ENCODE results near the gene KANK2. TPM values are rescaled to one million over a fixed set of nuclear protein-coding genes. Genes with fewer than 3 reads are reported as not detected.

The KANK2 gene
- total and polyA plus RNA-seq, 2 of the 13 experiments (the other 11 are each of a cell fraction or from before 2014, with no cell fraction given), result 5.7 to 12.9 TPM

DNA sequence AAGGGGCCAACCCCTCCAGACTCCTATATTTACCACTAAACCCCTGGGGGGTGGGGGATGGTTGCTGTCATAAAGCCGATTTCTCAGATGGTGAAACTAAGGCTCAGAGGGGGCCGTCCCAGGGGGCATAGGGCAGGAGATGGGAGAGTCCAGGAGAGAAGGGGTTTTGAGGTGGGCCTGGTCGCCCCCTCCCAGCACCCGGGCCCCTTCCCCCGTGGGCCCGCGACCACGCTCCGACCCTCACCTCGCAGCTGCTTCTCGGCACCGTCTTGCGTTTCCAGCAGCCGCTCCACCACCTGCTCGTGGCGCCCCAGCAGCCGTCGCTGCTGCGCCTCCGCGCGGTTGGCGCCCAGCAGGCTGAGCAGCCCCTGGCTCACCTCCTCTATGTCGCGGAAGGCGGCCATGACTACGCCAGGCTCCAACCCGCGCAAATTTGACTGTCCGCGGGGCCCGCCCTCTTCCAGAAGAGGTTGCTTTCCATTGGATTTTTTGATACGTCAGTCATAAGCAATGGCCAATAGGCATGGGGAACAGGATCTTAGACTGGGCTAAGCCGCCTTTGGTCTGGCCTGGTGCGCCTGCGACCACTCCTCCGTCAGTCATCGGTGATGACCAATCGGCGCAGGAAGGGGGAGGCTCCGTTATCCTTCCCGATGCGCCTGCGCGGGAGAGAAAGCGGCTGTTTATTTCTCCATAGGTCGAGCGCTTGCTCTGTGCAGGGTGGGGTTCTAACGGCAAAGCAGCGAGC, 41.8 kb downstream of the KANK2 start, which contains the start of gene SPC24 (continued):
- TF ChIP-seq, protein P1, sequence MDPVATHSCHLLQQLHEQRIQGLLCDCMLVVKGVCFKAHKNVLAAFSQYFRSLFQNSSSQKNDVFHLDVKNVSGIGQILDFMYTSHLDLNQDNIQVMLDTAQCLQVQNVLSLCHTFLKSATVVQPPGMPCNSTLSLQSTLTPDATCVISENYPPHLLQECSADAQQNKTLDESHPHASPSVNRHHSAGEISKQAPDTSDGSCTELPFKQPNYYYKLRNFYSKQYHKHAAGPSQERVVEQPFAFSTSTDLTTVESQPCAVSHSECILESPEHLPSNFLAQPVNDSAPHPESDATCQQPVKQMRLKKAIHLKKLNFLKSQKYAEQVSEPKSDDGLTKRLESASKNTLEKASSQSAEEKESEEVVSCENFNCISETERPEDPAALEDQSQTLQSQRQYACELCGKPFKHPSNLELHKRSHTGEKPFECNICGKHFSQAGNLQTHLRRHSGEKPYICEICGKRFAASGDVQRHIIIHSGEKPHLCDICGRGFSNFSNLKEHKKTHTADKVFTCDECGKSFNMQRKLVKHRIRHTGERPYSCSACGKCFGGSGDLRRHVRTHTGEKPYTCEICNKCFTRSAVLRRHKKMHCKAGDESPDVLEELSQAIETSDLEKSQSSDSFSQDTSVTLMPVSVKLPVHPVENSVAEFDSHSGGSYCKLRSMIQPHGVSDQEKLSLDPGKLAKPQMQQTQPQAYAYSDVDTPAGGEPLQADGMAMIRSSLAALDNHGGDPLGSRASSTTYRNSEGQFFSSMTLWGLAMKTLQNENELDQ (CRISPR knock-in tag; IDR thresholded peaks at IDR 0.05; ENCODE audit: borderline replicate concordance), result no peak
- no peak for TF ChIP-seq TIGD3 (CRISPR knock-in tag; IDR thresholded peaks at IDR 0.05; ENCODE audit: borderline replicate concordance)
- TF ChIP-seq, protein P2, sequence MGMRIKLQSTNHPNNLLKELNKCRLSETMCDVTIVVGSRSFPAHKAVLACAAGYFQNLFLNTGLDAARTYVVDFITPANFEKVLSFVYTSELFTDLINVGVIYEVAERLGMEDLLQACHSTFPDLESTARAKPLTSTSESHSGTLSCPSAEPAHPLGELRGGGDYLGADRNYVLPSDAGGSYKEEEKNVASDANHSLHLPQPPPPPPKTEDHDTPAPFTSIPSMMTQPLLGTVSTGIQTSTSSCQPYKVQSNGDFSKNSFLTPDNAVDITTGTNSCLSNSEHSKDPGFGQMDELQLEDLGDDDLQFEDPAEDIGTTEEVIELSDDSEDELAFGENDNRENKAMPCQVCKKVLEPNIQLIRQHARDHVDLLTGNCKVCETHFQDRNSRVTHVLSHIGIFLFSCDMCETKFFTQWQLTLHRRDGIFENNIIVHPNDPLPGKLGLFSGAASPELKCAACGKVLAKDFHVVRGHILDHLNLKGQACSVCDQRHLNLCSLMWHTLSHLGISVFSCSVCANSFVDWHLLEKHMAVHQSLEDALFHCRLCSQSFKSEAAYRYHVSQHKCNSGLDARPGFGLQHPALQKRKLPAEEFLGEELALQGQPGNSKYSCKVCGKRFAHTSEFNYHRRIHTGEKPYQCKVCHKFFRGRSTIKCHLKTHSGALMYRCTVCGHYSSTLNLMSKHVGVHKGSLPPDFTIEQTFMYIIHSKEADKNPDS (CRISPR knock-in tag; IDR thresholded peaks at IDR 0.05), result no peak
- TF ChIP-seq ZNF253 (CRISPR knock-in tag; IDR thresholded peaks at IDR 0.05; ENCODE audit: borderline replicate concordance), result no peak
- no peak for TF ChIP-seq CHCHD3 (CRISPR knock-in tag; IDR thresholded peaks at IDR 0.05)
- TF ChIP-seq POLR2AphosphoS5 (IDR thresholded peaks at IDR 0.05; ENCODE audit: low read depth, low read length), result peak; percentile 84
- TF ChIP-seq PBX3 (CRISPR knock-in tag; IDR thresholded peaks at IDR 0.05; ENCODE audit: borderline replicate concordance), result peak; percentile 94; the same call in 1 of the 2 replicates
- no peak for TF ChIP-seq IRX3 (CRISPR knock-in tag; IDR thresholded peaks at IDR 0.05; ENCODE audit: borderline replicate concordance, low read depth)
- TF ChIP-seq KAT8 (CRISPR knock-in tag; IDR thresholded peaks at IDR 0.05), result peak; percentile 46
- no peak for TF ChIP-seq ETV6 (CRISPR knock-in tag; conservative IDR thresholded peaks at IDR 0.05)
- no peak for TF ChIP-seq ZNF549 (CRISPR knock-in tag; IDR thresholded peaks at IDR 0.05)
- TF ChIP-seq, protein P3, sequence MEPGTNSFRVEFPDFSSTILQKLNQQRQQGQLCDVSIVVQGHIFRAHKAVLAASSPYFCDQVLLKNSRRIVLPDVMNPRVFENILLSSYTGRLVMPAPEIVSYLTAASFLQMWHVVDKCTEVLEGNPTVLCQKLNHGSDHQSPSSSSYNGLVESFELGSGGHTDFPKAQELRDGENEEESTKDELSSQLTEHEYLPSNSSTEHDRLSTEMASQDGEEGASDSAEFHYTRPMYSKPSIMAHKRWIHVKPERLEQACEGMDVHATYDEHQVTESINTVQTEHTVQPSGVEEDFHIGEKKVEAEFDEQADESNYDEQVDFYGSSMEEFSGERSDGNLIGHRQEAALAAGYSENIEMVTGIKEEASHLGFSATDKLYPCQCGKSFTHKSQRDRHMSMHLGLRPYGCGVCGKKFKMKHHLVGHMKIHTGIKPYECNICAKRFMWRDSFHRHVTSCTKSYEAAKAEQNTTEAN (CRISPR knock-in tag; conservative IDR thresholded peaks at IDR 0.05), result no peak; the same call in 1 of the 2 replicates
- TF ChIP-seq, protein P4, sequence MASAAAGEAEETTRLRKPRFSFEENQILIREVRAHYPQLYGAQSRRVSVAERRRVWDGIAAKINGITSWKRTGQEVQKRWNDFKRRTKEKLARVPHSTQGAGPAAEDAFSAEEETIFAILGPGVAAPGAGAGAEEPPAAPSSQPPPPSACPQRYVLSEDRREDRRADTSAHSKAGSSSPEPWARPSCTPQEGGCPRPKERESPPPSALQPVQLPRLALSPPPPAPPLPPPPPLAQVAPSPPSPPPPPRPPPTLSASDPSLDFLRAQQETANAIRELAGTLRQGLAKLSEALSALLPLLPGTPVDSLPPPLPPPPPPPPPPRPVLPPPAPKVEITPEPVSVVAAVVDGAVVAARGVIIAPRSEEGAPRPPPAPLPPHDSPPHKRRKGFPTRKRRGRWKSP (CRISPR knock-in tag; IDR thresholded peaks at IDR 0.05), result peak; percentile 60; the same call in 1 of the 2 replicates
- no peak for TF ChIP-seq ZNF543 (CRISPR knock-in tag; IDR thresholded peaks at IDR 0.05)
- no peak for TF ChIP-seq PHF5A (CRISPR knock-in tag; IDR thresholded peaks at IDR 0.05; ENCODE audit: low read depth, unreplicated experiment)
- peak; percentile 57 for TF ChIP-seq ZNF331 (CRISPR knock-in tag; IDR thresholded peaks at IDR 0.05)
- no peak; the same call in 1 of the 2 replicates for TF ChIP-seq ZNF441 (CRISPR knock-in tag; IDR thresholded peaks at IDR 0.05; ENCODE audit: borderline replicate concordance)
- TF ChIP-seq ZNF652 (CRISPR knock-in tag; IDR thresholded peaks at IDR 0.05; ENCODE audit: borderline replicate concordance, low read depth), result no peak

Measured in HepG2 (cell line).